AG04449 (cell line): ENCODE results near the gene CDC45.

Experiments used
- CTCF ChIA-PET: fragments of 350-600 bp; formaldehyde crosslinking; extraction: SDS; loops from one replicate; lab custom pipeline; 2021; ENCODE audit warnings: antibody characterized with exemption; lab: Yijun Ruan, JAX
- POLR2A ChIA-PET: fragments of 400-600, 350-600 bp; formaldehyde crosslinking; extraction: SDS; loops from one replicate; lab custom pipeline; 2020; ENCODE audit warnings: antibody characterized with exemption, inconsistent platforms; lab: Yijun Ruan, JAX
- DNase-seq: peaks from one replicate; pipeline ENCODE4 v3.0.0-alpha.2; 2010; ENCODE audit warnings: low read depth, low spot score
- H3K4me3 ChIP-seq: 2 replicates; pipeline ENCODE4 v1.5.1; 2011; ENCODE audit warnings: low read depth, mild to moderate bottlenecking, control low read depth, low read length
- TF ChIP-seq, protein P1 (sequence below): IDR thresholded peaks from one replicate; pipeline ENCODE4 v1.5.1; 2011; ENCODE audit warnings: mild to moderate bottlenecking, moderate library complexity, low read length, control low read depth, inconsistent platforms; ENCODE audit not compliant: insufficient read depth; ENCODE audit errors: missing control alignments

CDC45 gene

GRCh38 chr22:19488884-19489843, 9.4 kb downstream of the CDC45 start:
- POLR2A ChIA-PET = no interaction called here
- no peak for DNase-seq
- TF ChIP-seq, protein P1, sequence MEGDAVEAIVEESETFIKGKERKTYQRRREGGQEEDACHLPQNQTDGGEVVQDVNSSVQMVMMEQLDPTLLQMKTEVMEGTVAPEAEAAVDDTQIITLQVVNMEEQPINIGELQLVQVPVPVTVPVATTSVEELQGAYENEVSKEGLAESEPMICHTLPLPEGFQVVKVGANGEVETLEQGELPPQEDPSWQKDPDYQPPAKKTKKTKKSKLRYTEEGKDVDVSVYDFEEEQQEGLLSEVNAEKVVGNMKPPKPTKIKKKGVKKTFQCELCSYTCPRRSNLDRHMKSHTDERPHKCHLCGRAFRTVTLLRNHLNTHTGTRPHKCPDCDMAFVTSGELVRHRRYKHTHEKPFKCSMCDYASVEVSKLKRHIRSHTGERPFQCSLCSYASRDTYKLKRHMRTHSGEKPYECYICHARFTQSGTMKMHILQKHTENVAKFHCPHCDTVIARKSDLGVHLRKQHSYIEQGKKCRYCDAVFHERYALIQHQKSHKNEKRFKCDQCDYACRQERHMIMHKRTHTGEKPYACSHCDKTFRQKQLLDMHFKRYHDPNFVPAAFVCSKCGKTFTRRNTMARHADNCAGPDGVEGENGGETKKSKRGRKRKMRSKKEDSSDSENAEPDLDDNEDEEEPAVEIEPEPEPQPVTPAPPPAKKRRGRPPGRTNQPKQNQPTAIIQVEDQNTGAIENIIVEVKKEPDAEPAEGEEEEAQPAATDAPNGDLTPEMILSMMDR = no peak
- CTCF ChIA-PET = interaction anchor here (7.8 kb wide), 1 partner anchor 142 kb away, joined by 68 read pairs; no protein-coding TSS in a partner anchor
- no peak overlapping the region for H3K4me3 ChIP-seq

- DNase-seq = no peak
- TF ChIP-seq, protein P1 = no peak
- ChIA-PET POLR2A (no interaction called here), CTCF (interaction anchor here (7.8 kb wide), 1 partner anchor 140 kb away, joined by 68 read pairs; no protein-coding TSS in a partner anchor)
- no peak overlapping the region for H3K4me3 ChIP-seq
Observed at GRCh38 chr22:19490628-19491230, 11.0 kb downstream of the CDC45 start.

GRCh38 chr22:19492504-19493174, 12.9 kb downstream of the CDC45 start:
- CTCF ChIA-PET = interaction anchor here (7.8 kb wide), 1 partner anchor 138 kb away, joined by 68 read pairs; no protein-coding TSS in a partner anchor
- TF ChIP-seq, protein P1 = no peak
- no peak for DNase-seq
- no peak overlapping the region for H3K4me3 ChIP-seq
- POLR2A ChIA-PET = no interaction called here

DNA sequence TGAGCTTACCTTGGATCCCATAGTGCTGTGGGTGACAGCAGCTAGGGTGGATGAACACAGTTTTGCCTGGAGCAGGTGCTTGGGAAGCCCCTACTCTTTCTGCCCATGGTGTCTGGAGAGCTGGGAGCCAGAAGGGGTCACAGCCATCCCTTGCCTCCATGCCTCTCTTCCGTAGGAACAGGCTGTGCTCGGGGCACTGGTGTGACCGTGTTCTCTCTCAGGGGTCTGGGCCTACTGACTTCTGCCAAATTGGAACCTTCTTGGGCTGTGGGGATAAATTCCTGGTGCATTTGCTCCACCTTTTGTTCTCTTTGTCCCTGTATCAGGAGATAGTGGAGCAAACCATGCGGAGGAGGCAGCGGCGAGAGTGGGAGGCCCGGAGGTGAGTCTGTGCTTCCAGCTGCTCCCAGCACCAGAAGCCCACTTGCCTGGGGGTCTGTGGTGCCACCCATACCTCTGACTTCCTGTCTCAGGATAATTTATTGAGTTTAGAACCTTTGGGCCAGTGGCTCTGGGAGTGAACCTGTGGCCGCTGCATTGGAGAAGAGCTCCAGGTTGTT, 14.4 kb downstream of the CDC45 start:
- POLR2A ChIA-PET = no interaction called here
- no peak overlapping the region for H3K4me3 ChIP-seq
- DNase-seq = no peak
- TF ChIP-seq, protein P1 = no peak
- CTCF ChIA-PET = interaction anchor here (0.7 to 7.8 kb wide), 2 partner anchors 137 to 140 kb away, joined by 3 to 68 read pairs; no protein-coding TSS in a partner anchor

GRCh38 chr22:19494676-19495173, 15.0 kb downstream of the CDC45 start:
- CTCF ChIA-PET = interaction anchor here (0.7 to 7.8 kb wide), 2 partner anchors 136 to 139 kb away, joined by 3 to 68 read pairs; no protein-coding TSS in a partner anchor
- TF ChIP-seq, protein P1 = no peak
- POLR2A ChIA-PET = no interaction called here
- no peak overlapping the region for H3K4me3 ChIP-seq
- DNase-seq = no peak
